Astrocyte of the cerebellum (primary cell): ENCODE data around the gene ITGB1BP1.
"Not testable (repeated sequence)": the region's sequence is repeated elsewhere in the genome, so short reads cannot be mapped to it uniquely, and the experiment has no call there.

Experiments
- DNase-seq: peaks from one replicate; pipeline ENCODE4 v3.0.0-alpha.2; 2011; ENCODE audit warnings: low read depth
- H3K4me3 ChIP-seq: 2 replicates; pipeline ENCODE4 v1.5.1; 2011; ENCODE audit warnings: mild to moderate bottlenecking, low read depth, low read length, moderate library complexity
- in situ Hi-C: cut with HindIII; loops from 2 replicates; pipeline ENCODE4 v1.10.0; 2017; ENCODE audit warnings: low sequenced_read_pairs
- TF ChIP-seq, protein P1 (sequence below): IDR thresholded peaks from 2 replicates; pipeline ENCODE4 v1.5.1; 2012; ENCODE audit warnings: low read length, low read depth, moderate library complexity, mild to moderate bottlenecking; ENCODE audit errors: missing control alignments

Gene ITGB1BP1

DNA sequence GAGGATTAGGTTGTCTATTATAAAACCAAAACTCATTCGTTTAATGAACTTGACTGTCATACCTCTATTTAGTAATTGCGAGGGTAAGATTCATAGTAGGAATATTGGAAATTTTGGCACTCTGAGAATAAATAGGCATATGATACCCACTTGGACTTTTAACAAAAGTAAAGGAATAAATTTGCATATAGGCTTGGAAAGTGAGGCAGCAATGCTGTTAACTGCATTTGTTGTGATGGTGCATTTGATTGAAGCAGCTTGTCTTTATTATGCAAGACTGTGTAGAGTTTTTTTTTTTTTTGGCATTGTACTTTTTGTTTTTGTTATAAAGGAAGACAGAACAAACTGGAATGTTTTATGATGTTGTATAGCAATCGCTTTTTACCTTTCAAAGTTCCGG is 18.9 kb downstream of the ITGB1BP1 start:
- in situ Hi-C loops: no loop called here
- no peak for DNase-seq
- no peak overlapping the region for H3K4me3 ChIP-seq
- TF ChIP-seq, protein P1, sequence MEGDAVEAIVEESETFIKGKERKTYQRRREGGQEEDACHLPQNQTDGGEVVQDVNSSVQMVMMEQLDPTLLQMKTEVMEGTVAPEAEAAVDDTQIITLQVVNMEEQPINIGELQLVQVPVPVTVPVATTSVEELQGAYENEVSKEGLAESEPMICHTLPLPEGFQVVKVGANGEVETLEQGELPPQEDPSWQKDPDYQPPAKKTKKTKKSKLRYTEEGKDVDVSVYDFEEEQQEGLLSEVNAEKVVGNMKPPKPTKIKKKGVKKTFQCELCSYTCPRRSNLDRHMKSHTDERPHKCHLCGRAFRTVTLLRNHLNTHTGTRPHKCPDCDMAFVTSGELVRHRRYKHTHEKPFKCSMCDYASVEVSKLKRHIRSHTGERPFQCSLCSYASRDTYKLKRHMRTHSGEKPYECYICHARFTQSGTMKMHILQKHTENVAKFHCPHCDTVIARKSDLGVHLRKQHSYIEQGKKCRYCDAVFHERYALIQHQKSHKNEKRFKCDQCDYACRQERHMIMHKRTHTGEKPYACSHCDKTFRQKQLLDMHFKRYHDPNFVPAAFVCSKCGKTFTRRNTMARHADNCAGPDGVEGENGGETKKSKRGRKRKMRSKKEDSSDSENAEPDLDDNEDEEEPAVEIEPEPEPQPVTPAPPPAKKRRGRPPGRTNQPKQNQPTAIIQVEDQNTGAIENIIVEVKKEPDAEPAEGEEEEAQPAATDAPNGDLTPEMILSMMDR: no peak

DNA sequence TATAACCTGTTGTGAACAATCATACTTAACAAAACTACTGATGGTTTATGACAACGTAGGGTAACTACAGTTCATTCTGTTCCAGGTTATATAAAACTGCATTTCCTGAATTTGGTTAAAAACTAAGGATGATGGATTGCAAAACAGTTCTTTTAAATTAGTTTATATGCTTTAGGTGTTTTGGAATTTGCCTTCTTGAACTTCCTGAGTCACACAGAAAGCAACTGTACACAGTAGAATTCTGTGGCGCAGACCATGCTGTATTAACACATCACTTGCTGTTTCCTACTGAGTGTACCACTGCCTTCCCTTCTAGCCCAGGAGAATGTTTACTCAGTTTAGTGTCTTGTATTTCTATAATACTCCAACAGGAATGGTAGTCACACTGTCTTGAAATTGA is 19.4 kb downstream of the ITGB1BP1 start:
- H3K4me3 ChIP-seq: no peak overlapping the region
- in situ Hi-C loops: no loop called here
- TF ChIP-seq, protein P1: no peak
- DNase-seq: no peak

- no peak for DNase-seq
- TF ChIP-seq, protein P1: no peak
- in situ Hi-C loops: no loop called here
- no peak overlapping the region for H3K4me3 ChIP-seq
Measured at GRCh38 chr2:9401646-9402371, 21.5 kb downstream of the ITGB1BP1 start.

DNA sequence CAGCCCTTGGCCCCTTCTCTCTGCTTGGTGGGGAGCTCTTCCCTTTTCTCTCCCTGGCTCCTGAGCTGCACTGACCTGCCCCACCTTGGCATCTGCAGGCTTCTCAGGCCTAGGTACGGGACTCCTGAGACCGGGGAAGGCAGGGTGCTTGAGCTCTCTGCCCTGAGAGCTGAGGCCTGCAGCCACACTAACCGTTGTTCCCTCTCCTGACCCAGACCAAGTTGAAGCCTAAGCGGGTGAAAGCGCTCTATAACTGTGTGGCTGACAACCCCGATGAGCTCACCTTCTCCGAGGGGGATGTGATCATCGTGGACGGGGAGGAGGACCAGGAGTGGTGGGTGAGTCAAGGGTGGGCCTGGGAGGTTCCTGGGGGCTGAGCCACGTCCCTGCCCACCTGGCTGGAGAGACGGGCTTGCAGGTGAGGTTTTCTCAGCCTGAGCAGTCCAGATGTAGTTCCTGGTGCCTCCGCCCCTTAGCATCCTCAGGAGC is 22.2 kb downstream of the ITGB1BP1 start:
- H3K4me3 ChIP-seq: no peak overlapping the region
- no peak for DNase-seq
- in situ Hi-C loops: no loop called here
- TF ChIP-seq, protein P1: no peak

DNA sequence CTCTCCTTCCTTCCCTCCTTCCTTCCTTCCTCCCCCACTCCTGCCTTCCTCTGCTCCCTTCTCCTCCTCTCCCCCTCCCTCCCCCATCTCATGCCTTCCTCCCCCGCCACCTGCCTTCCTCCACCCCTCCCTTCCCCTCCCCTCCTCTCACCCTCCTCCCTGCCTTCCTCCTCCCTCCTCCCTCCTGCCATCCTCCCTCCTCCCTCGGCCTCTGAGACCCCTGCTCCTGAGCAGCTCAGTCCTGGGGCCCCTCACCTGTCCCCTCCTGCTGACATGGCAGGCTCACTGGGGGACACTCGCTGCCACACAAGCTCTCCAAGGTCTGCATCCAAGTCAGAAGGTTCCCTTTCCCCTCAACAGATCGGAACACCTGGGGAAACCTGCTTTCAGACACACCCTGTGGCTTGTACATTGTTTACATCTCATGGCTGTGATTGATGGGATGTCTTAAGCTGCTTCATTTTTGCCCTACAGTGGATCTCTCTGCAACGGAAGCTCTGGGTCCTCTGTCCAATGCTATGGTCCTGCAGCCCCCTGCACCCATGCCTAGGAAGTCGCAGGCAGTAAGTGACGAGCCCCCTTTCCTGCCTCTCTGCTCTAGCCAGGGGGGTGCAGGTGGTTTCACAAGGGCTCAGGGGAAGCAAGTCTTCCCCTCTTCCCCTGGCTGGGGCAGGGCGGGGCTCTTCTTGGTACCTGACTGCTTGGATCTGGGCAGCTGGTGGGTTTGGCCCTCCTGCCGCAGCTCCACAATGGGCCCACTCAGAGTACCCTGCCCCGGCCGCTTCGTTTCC is 22.9 kb downstream of the ITGB1BP1 start:
- DNase-seq: no peak
- TF ChIP-seq, protein P1: no peak
- in situ Hi-C loops: no loop called here
- H3K4me3 ChIP-seq: no peak overlapping the region

DNA sequence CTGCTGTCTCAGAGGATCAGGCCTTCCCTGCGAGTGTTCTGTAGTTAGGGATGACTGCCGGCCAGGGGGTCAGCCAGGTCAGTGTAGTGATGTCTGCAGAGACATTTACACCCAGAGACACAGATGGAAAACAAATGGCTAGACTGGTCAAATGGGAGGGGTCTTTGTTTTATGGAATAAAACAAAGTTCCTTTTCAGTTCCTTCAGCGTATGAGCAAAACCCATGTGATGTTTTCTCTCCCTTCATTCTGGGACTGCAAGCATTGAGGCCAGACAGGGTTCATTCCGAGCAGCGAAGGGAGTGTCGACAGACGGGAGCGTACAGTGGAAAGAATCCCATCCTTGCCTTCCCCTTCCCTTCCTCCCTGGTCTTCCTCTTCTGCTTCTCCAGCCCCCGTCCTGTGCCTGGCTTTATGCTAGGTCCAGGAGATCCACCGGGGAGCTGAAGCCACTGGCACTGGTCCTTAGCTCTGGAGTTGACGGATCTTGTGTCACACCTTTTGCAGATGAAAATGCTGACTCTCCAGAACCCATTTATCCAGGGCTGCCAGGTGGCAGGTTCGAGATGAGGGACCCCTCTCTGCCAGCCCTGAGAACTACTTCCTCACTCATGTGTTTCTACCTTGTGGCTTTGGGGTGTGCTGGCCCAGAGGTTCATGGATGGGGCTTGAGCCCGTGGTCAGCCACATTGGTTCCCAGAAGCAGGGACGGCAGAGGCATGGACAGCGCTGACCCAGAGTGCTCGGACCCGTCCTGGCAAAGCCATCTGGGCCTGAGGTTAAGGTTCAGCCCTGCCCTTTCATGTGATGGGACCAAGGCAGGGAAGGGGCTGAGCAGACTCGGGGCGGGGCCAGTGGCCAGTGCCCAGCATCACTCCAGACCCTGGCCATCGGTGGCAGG is 24.2 kb downstream of the ITGB1BP1 start:
- no peak for DNase-seq
- TF ChIP-seq, protein P1: no peak
- in situ Hi-C loops: no loop called here
- no peak overlapping the region for H3K4me3 ChIP-seq

DNA sequence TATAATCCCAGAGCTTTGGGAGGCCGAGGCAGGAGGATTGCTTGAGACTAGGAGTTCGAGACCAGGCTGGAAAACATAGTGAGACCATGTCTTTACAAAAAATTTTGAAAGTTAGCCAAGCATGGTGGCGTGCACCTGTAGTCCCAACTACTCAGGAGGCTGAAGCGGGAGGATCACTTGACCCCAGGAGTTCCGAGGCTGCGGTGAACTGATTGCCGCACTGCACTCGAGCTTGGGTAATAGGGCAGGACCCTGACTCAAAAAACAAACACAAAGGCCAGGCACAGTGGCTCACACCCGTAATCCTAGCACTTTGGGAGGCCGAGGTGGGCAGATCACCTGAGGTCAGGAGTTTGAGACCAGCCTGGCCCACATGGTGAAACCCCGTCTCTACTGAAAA is 25.1 kb downstream of the ITGB1BP1 start:
- DNase-seq, in situ Hi-C loops, H3K4me3 ChIP-seq: not testable (repeated sequence)
